HepG2 (cell line): ENCODE measurements around the gene CCNYL1. TPM values are rescaled to one million over a fixed set of nuclear protein-coding genes. Genes with fewer than 3 reads are reported as not detected.

Source experiments
- ADNP ChIP-seq: sonication (generic); formaldehyde crosslinking; IDR thresholded peaks from 2 replicates; pipeline ENCODE4 v1.4.0; 2020; ENCODE audit warnings: missing genetic modification reagents
- BRCA1 ChIP-seq: sonication (generic); formaldehyde crosslinking; IDR thresholded peaks from 2 replicates; pipeline ENCODE4 v1.4.0; 2020; ENCODE audit warnings: missing genetic modification reagents
- CENPBD1 ChIP-seq: sonication (generic); formaldehyde crosslinking; IDR thresholded peaks from 2 replicates; pipeline ENCODE4 v1.8.0; 2022; ENCODE audit warnings: missing genetic modification reagents, low read depth, mild to moderate bottlenecking, borderline replicate concordance
- CHCHD3 ChIP-seq: sonication (generic); formaldehyde crosslinking; IDR thresholded peaks from 2 replicates; pipeline ENCODE4 v1.8.0; 2022; ENCODE audit warnings: mild to moderate bottlenecking, missing genetic modification reagents, moderate library complexity
- ELF3 ChIP-seq: IDR thresholded peaks from 2 replicates; pipeline ENCODE4 v1.6.1; 2016; ENCODE audit warnings: missing genetic modification reagents, missing compliant biosample characterization
- ELK4 ChIP-seq: sonication (generic); formaldehyde crosslinking; IDR thresholded peaks from 2 replicates; pipeline ENCODE4 v1.9.0; 2021; ENCODE audit warnings: missing genetic modification reagents, borderline replicate concordance
- HOXD1 ChIP-seq: sonication (generic); formaldehyde crosslinking; IDR thresholded peaks from 2 replicates; pipeline ENCODE4 v1.5.0; 2020; ENCODE audit warnings: missing genetic modification reagents
- ISL2 ChIP-seq: sonication (generic); formaldehyde crosslinking; IDR thresholded peaks from 2 replicates; pipeline ENCODE4 v1.5.0; 2020; ENCODE audit warnings: missing genetic modification reagents
- LCORL ChIP-seq, 2 experiments: fragments of 450-650 bp in 1 of 2; sonication (generic) in 1 of 2; formaldehyde crosslinking in 1 of 2; IDR thresholded peaks; 2 replicates each; pipeline versions ENCODE4 v1.5.0 to v1.6.1; 2017 to 2020; ENCODE audit warnings: antibody characterized with exemption in 1 of 2, missing genetic modification reagents in 1 of 2
- MAF1 ChIP-seq: sonication (generic); formaldehyde crosslinking; IDR thresholded peaks from 2 replicates; pipeline ENCODE4 v1.5.0; 2020; ENCODE audit warnings: missing genetic modification reagents, borderline replicate concordance
- MAFG ChIP-seq: sonication (generic); formaldehyde crosslinking; IDR thresholded peaks from 2 replicates; pipeline ENCODE4 v1.5.1; 2020; ENCODE audit warnings: mild to moderate bottlenecking, missing genetic modification reagents
- MYC ChIP-seq: sonication (generic); formaldehyde crosslinking; IDR thresholded peaks from 2 replicates; pipeline ENCODE4 v1.9.0; 2021; ENCODE audit warnings: missing genetic modification reagents, borderline replicate concordance
- NFE2L2 ChIP-seq: fragments of 150-350 bp; IDR thresholded peaks from 2 replicates; pipeline ENCODE4 v1.6.1; 2014; ENCODE audit warnings: low read length
- PAX8 ChIP-seq: sonication (generic); formaldehyde crosslinking; IDR thresholded peaks from 2 replicates; pipeline ENCODE4 v1.8.0; 2022; ENCODE audit warnings: mild to moderate bottlenecking, missing genetic modification reagents, borderline replicate concordance
- PRDM10 ChIP-seq: sonication (generic); formaldehyde crosslinking; IDR thresholded peaks from 2 replicates; pipeline ENCODE4 v1.4.0; 2020; ENCODE audit warnings: low read depth, missing genetic modification reagents
- RELA ChIP-seq: sonication (generic); formaldehyde crosslinking; IDR thresholded peaks from 2 replicates; pipeline ENCODE4 v1.4.0; 2020; ENCODE audit warnings: missing genetic modification reagents
- TP53 ChIP-seq: sonication (generic); formaldehyde crosslinking; conservative IDR thresholded peaks from 2 replicates; pipeline ENCODE4 v1.4.0; 2020; ENCODE audit warnings: missing genetic modification reagents
- TRIM24 ChIP-seq: sonication (generic); formaldehyde crosslinking; IDR thresholded peaks from 2 replicates; pipeline ENCODE4 v1.8.0; 2022; ENCODE audit warnings: mild to moderate bottlenecking, missing genetic modification reagents
- ZBTB1 ChIP-seq: sonication (generic); formaldehyde crosslinking; IDR thresholded peaks from 2 replicates; pipeline ENCODE4 v1.4.0; 2020; ENCODE audit warnings: missing genetic modification reagents, borderline replicate concordance
- ZBTB7A ChIP-seq: sonication (generic); formaldehyde crosslinking; IDR thresholded peaks from 2 replicates; pipeline ENCODE4 v1.8.0; 2022; ENCODE audit warnings: mild to moderate bottlenecking, missing genetic modification reagents
- ZNF230 ChIP-seq: sonication (generic); formaldehyde crosslinking; IDR thresholded peaks from 2 replicates; pipeline ENCODE4 v1.4.0; 2020; ENCODE audit warnings: mild to moderate bottlenecking, missing genetic modification reagents
- ZNF292 ChIP-seq: sonication (generic); formaldehyde crosslinking; IDR thresholded peaks from 2 replicates; pipeline ENCODE4 v1.8.1; 2022; ENCODE audit warnings: mild to moderate bottlenecking, low read depth, missing genetic modification reagents, borderline replicate concordance
- ZNF556 ChIP-seq: sonication (generic); formaldehyde crosslinking; IDR thresholded peaks from 2 replicates; pipeline ENCODE4 v1.4.0; 2020; ENCODE audit warnings: mild to moderate bottlenecking, missing genetic modification reagents, borderline replicate concordance
- ZNF772 ChIP-seq: sonication (generic); formaldehyde crosslinking; IDR thresholded peaks from 2 replicates; pipeline ENCODE4 v1.5.0; 2020; ENCODE audit warnings: mild to moderate bottlenecking, missing genetic modification reagents
- ZNF784 ChIP-seq: sonication (generic); formaldehyde crosslinking; IDR thresholded peaks from 2 replicates; pipeline ENCODE4 v1.5.1; 2020; ENCODE audit warnings: missing genetic modification reagents, mild to moderate bottlenecking, borderline replicate concordance
- polyA plus RNA-seq, 8 experiments: library from polyadenylated mRNA; depleted of rRNA in 3 of 8; stranded (reverse) in 7 of 8; unstranded in 1 of 8; fragments of >200 nt; fragmentation: Illumina TruSeq in 4 of 8; extraction: Trizol in 4 of 8; gene quantifications; 2 replicates each; pipeline versions ENCODE4 v1.2.1 to v1.2.3, GENCODE V29; 2011 to 2016; ENCODE audit warnings: low read depth in 4 of 8, missing spikeins in 1 of 8, mixed read lengths in 1 of 8; ENCODE audit not compliant: insufficient read depth in 1 of 8
- total RNA-seq, 5 experiments: library from RNA; depleted of rRNA; stranded (reverse); fragments of >200 nt; fragmentation: Illumina TruSeq; extraction: Trizol; gene quantifications; 2 replicates each; pipeline ENCODE4 v1.2.3, GENCODE V29; 2016; ENCODE audit warnings: low read depth in 1 of 5

Gene CCNYL1
- total and polyA plus RNA-seq, 2 of the 13 experiments (the other 11 are each of a cell fraction or from before 2014, with no cell fraction given), result 12.5 to 16.2 TPM

- peak; percentile 43; the same call in 1 of the 2 replicates for TF ChIP-seq MYC (CRISPR knock-in tag)
- no peak; the same call in 1 of the 2 replicates for TF ChIP-seq MAF1 (CRISPR knock-in tag)
- peak; percentile 46; the same call in 1 of the 2 replicates for TF ChIP-seq ISL2 (CRISPR knock-in tag)
- no peak for TF ChIP-seq BRCA1 (CRISPR knock-in tag)
- peak; percentile 63; the same call in 1 of the 2 replicates for TF ChIP-seq ZNF292
- TF ChIP-seq ELF3 (CRISPR knock-in tag), result peak; percentile 52; the same call in 1 of the 2 replicates
- TF ChIP-seq TP53 (CRISPR knock-in tag), result no peak
- TF ChIP-seq CENPBD1 (CRISPR knock-in tag), result no peak
- no peak for TF ChIP-seq TRIM24 (CRISPR knock-in tag)
- TF ChIP-seq RELA (CRISPR knock-in tag), result no peak
- TF ChIP-seq ZNF784, result no peak
- no peak for TF ChIP-seq ADNP (CRISPR knock-in tag)
- TF ChIP-seq ZBTB7A (CRISPR knock-in tag), result no peak; the same call in 1 of the 2 replicates
- TF ChIP-seq NFE2L2, result no peak
- TF ChIP-seq ZBTB1 (CRISPR knock-in tag), result no peak
- peak; percentile 43; the same call in 1 of the 2 replicates for TF ChIP-seq PRDM10 (CRISPR knock-in tag)
- TF ChIP-seq HOXD1, result peak; percentile 57; the same call in 1 of the 2 replicates
- TF ChIP-seq ZNF772 (CRISPR knock-in tag), result peak; percentile 76
- no peak for TF ChIP-seq ELK4
- TF ChIP-seq ZNF230, result peak; percentile 58; the same call in 1 of the 2 replicates
- TF ChIP-seq MAFG (CRISPR knock-in tag), result no peak
- no peak for TF ChIP-seq CHCHD3 (CRISPR knock-in tag)
- no peak for TF ChIP-seq PAX8 (CRISPR knock-in tag)
- peak; percentile 92; the same call in 1 of the 2 replicates for TF ChIP-seq ZNF556 (CRISPR knock-in tag)
- no peak for TF ChIP-seq LCORL (IDR thresholded peaks at IDR 0.05)
- peak; percentile 82 for TF ChIP-seq LCORL (CRISPR knock-in tag; IDR thresholded peaks at IDR 0.05)
Measured at GRCh38 chr2:207796585-207797350, 85.3 kb downstream of the CCNYL1 start (continued).
